ENCODE results near the gene CMTM4.

- TF ChIP-seq, protein P1, sequence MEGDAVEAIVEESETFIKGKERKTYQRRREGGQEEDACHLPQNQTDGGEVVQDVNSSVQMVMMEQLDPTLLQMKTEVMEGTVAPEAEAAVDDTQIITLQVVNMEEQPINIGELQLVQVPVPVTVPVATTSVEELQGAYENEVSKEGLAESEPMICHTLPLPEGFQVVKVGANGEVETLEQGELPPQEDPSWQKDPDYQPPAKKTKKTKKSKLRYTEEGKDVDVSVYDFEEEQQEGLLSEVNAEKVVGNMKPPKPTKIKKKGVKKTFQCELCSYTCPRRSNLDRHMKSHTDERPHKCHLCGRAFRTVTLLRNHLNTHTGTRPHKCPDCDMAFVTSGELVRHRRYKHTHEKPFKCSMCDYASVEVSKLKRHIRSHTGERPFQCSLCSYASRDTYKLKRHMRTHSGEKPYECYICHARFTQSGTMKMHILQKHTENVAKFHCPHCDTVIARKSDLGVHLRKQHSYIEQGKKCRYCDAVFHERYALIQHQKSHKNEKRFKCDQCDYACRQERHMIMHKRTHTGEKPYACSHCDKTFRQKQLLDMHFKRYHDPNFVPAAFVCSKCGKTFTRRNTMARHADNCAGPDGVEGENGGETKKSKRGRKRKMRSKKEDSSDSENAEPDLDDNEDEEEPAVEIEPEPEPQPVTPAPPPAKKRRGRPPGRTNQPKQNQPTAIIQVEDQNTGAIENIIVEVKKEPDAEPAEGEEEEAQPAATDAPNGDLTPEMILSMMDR (IDR thresholded peaks at IDR 0.05) = peak; percentile 66 to 87 (median 82)
- TF ChIP-seq POLR2A (IDR thresholded peaks at IDR 0.05) = peak in 1 of 2 donors; percentile 18
These were observed 92.0 kb downstream of the CMTM4 start, which contains the start of gene CMTM3 for GRCh38 chr16:66604376-66605176.

Data from uterus (tissue), 2 donors.